Adrenal gland (tissue), 5 donors: ENCODE measurements around the gene MST1R.

Experiments
- CTCF ChIP-seq, 6 experiments: fragments of 450-650 bp in 4 of 6; fragments of 200-600 bp in 2 of 6; sonication (generic) in 1 of 6; IDR thresholded peaks; 1 replicate in 5 of 6; 2 replicates in 1 of 6; pipeline versions ENCODE4 v1.5.1 to v1.8.0; 2016 to 2021; ENCODE audit warnings: antibody characterized with exemption in 6 of 6, mild to moderate bottlenecking in 2 of 6, moderate library complexity in 1 of 6
- POLR2A ChIP-seq, 2 donors: fragments of 450-650 bp; IDR thresholded peaks; one replicate each; pipeline ENCODE4 v1.6.1; 2017; ENCODE audit warnings: antibody characterized with exemption in 2 of 2, mild to moderate bottlenecking in 2 of 2, moderate library complexity in 1 of 2
- donor health status: DM: no; HTN: no; CAD: no.

- TF ChIP-seq CTCF (IDR thresholded peaks at IDR 0.05) (no peak), POLR2A (IDR thresholded peaks at IDR 0.05) (no peak)
These were observed 35.8 kb downstream of the MST1R start for GRCh38 chr3:49867871-49868321.
